Gastroesophageal sphincter (tissue), 3 donors: ENCODE results near the gene ICAM3.

Experiments
- POLR2A ChIP-seq, 2 donors: fragments of 450-650 bp; IDR thresholded peaks; one replicate each; pipeline ENCODE4 v1.6.1; 2017; ENCODE audit warnings: antibody characterized with exemption in 2 of 2, mild to moderate bottlenecking in 2 of 2, moderate library complexity in 1 of 2
- TF ChIP-seq, protein P1 (sequence below), 4 experiments: fragments of 200-600 bp in 2 of 4; fragments of 450-650 bp in 2 of 4; sonication (generic) in 1 of 4; IDR thresholded peaks; one replicate each; pipeline ENCODE4 v1.5.1; 2017 to 2019; ENCODE audit warnings: antibody characterized with exemption in 4 of 4, mild to moderate bottlenecking in 2 of 4, moderate library complexity in 2 of 4

DNA sequence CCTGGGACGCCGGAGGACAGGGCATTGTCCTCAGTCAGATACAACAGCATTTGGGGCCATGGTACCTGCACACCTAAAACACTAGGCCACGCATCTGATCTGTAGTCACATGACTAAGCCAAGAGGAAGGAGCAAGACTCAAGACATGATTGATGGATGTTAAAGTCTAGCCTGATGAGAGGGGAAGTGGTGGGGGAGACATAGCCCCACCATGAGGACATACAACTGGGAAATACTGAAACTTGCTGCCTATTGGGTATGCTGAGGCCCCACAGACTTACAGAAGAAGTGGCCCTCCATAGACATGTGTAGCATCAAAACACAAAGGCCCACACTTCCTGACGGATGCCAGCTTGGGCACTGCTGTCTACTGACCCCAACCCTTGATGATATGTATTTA lies 54.0 kb downstream of the ICAM3 start:
- TF ChIP-seq POLR2A (IDR thresholded peaks at IDR 0.05): no peak
- TF ChIP-seq, protein P1, sequence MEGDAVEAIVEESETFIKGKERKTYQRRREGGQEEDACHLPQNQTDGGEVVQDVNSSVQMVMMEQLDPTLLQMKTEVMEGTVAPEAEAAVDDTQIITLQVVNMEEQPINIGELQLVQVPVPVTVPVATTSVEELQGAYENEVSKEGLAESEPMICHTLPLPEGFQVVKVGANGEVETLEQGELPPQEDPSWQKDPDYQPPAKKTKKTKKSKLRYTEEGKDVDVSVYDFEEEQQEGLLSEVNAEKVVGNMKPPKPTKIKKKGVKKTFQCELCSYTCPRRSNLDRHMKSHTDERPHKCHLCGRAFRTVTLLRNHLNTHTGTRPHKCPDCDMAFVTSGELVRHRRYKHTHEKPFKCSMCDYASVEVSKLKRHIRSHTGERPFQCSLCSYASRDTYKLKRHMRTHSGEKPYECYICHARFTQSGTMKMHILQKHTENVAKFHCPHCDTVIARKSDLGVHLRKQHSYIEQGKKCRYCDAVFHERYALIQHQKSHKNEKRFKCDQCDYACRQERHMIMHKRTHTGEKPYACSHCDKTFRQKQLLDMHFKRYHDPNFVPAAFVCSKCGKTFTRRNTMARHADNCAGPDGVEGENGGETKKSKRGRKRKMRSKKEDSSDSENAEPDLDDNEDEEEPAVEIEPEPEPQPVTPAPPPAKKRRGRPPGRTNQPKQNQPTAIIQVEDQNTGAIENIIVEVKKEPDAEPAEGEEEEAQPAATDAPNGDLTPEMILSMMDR (IDR thresholded peaks at IDR 0.05): no peak
